GM18861 (cell line): ENCODE results near the gene CLSTN3.

Experiments
- ATAC-seq: cut with Tn5 transposase; IDR thresholded peaks from one replicate; pipeline ENCODE4 v1.9.1; 2021; ENCODE audit not compliant: unreplicated experiment

Gene CLSTN3

GRCh38 chr12:7129872-7130691, at the start of gene CLSTN3:
Gene CLSTN3, plus strand, starts transcription at chr12:7130371. Its CDS starts 278 bp downstream, at chr12:7130649.
- peak; percentile 56 for ATAC-seq

GRCh38 chr12:7081037-7081436, 49.1 kb upstream of the CLSTN3 start:
- no peak for ATAC-seq

GRCh38 chr12:7083125-7083524, 47.0 kb upstream of the CLSTN3 start:
- no peak for ATAC-seq

GRCh38 chr12:7089196-7089871, 40.8 kb upstream of the CLSTN3 start:
- ATAC-seq = no peak

- no peak for ATAC-seq
Measured at GRCh38 chr12:7090222-7090998, 39.8 kb upstream of the CLSTN3 start.

- no peak for ATAC-seq
Measured at GRCh38 chr12:7091171-7091570, 39.0 kb upstream of the CLSTN3 start.

- no peak for ATAC-seq
Measured at GRCh38 chr12:7091660-7092228, 38.4 kb upstream of the CLSTN3 start.

- ATAC-seq = no peak
Measured at GRCh38 chr12:7092229-7092985, 37.8 kb upstream of the CLSTN3 start, which contains the start of gene C1R. Gene C1R, minus strand, starts transcription at chr12:7092445. Its CDS starts 57 bp downstream, at chr12:7092388.

- ATAC-seq = no peak
Measured at GRCh38 chr12:7092986-7093460, 37.1 kb upstream of the CLSTN3 start.

GRCh38 chr12:7093486-7093885, 36.7 kb upstream of the CLSTN3 start:
- ATAC-seq = no peak

- no peak for ATAC-seq
Measured at GRCh38 chr12:7093892-7094291, 36.3 kb upstream of the CLSTN3 start.

- no peak for ATAC-seq
Measured at GRCh38 chr12:7096006-7096932, 33.9 kb upstream of the CLSTN3 start.

GRCh38 chr12:7096979-7097378, 33.2 kb upstream of the CLSTN3 start:
- ATAC-seq = no peak

GRCh38 chr12:7099290-7099996, 30.7 kb upstream of the CLSTN3 start:
- ATAC-seq = no peak

- no peak for ATAC-seq
Measured at GRCh38 chr12:7100239-7100638, 29.9 kb upstream of the CLSTN3 start.

- no peak for ATAC-seq
Measured at GRCh38 chr12:7101047-7101693, 29.0 kb upstream of the CLSTN3 start.

GRCh38 chr12:7101694-7102131, 28.5 kb upstream of the CLSTN3 start:
- no peak for ATAC-seq

GRCh38 chr12:7102582-7102981, 27.6 kb upstream of the CLSTN3 start:
- no peak for ATAC-seq
